WTC11 (cell line): Measurements from ENCODE around the gene SLC6A15. TPM values are rescaled to one million over a fixed set of nuclear protein-coding genes. Genes with fewer than 3 reads are reported as not detected.

Experiments
- ATAC-seq: fragments of 200-7000 bp; cut with Tn5 transposase; 2 replicates; pipeline ENCODE4 v1.10.0; 2021; ENCODE audit warnings: mild to moderate bottlenecking, moderate library complexity
- CTCF ChIA-PET: fragments of 300-600 bp; sonication (Branson Sonifier 250); formaldehyde crosslinking; loops from one replicate; lab custom pipeline; 2021; ENCODE audit warnings: antibody characterized with exemption; lab: Charles Lee
- POLR2A ChIA-PET: fragments of 350-600 bp; sonication (Branson Sonifier 250); formaldehyde crosslinking; loops from one replicate; lab custom pipeline; 2021; ENCODE audit warnings: antibody characterized with exemption; lab: Charles Lee
- DNase-seq: peaks from one replicate; pipeline ENCODE4 v3.0.0; 2021; ENCODE audit warnings: low spot score
- H3K27ac Mint-ChIP-seq: 2 replicates; pipeline ENCODE4 v1.8.0; 2021; ENCODE audit warnings: mixed read lengths
- H3K27me3 Mint-ChIP-seq: 2 replicates; pipeline ENCODE4 v1.8.0; 2021; ENCODE audit warnings: low read depth, mild to moderate bottlenecking, moderate library complexity, mixed read lengths
- H3K36me3 Mint-ChIP-seq: 2 replicates; pipeline ENCODE4 v1.8.0; 2021; ENCODE audit warnings: mixed read lengths
- H3K4me1 Mint-ChIP-seq: 2 replicates; pipeline ENCODE4 v1.8.0; 2022; ENCODE audit warnings: mixed read lengths
- H3K4me3 Mint-ChIP-seq: 2 replicates; pipeline ENCODE4 v1.8.0; 2021; ENCODE audit warnings: mild to moderate bottlenecking, moderate library complexity, mixed read lengths
- H3K9me3 Mint-ChIP-seq: 2 replicates; pipeline ENCODE4 v1.8.0; 2021; ENCODE audit warnings: mixed read lengths
- ATF1 ChIP-seq: sonication (generic); formaldehyde crosslinking; IDR thresholded peaks from 2 replicates; pipeline ENCODE4 v1.8.1; 2023; ENCODE audit warnings: mild to moderate bottlenecking, moderate library complexity, missing genetic modification reagents
- CBFB ChIP-seq: sonication (generic); formaldehyde crosslinking; IDR thresholded peaks from 2 replicates; pipeline ENCODE4 v1.8.1; 2022; ENCODE audit warnings: mild to moderate bottlenecking, low read depth, missing genetic modification reagents
- FOXJ3 ChIP-seq: sonication (generic); formaldehyde crosslinking; IDR thresholded peaks from 2 replicates; pipeline ENCODE4 v1.9.0; 2021; ENCODE audit warnings: missing genetic modification reagents, mild to moderate bottlenecking, borderline replicate concordance
- GTF2I ChIP-seq: fragments of 250-450 bp; sonication (Bioruptor Pico); conservative IDR thresholded peaks from 2 replicates; pipeline ENCODE4 v1.4.0; 2021; ENCODE audit warnings: mild to moderate bottlenecking
- JUN ChIP-seq: sonication (generic); formaldehyde crosslinking; IDR thresholded peaks from 2 replicates; pipeline ENCODE4 v1.8.0; 2023; ENCODE audit warnings: mild to moderate bottlenecking, missing genetic modification reagents
- KAT7 ChIP-seq: sonication (generic); formaldehyde crosslinking; IDR thresholded peaks from 2 replicates; pipeline ENCODE4 v1.8.1; 2023; ENCODE audit warnings: missing genetic modification reagents, mild to moderate bottlenecking, borderline replicate concordance
- OVOL2 ChIP-seq: fragments of 250-450 bp; sonication (Bioruptor Pico); IDR thresholded peaks from 2 replicates; pipeline ENCODE4 v1.9.0; 2021; ENCODE audit warnings: mild to moderate bottlenecking, borderline replicate concordance
- RELA ChIP-seq: sonication (generic); formaldehyde crosslinking; IDR thresholded peaks from 2 replicates; pipeline ENCODE4 v1.8.1; 2022; ENCODE audit warnings: missing genetic modification reagents, mild to moderate bottlenecking, borderline replicate concordance
- ZNF416 ChIP-seq: fragments of 250-450 bp; sonication (Bioruptor Pico); IDR thresholded peaks from 2 replicates; pipeline ENCODE4 v1.9.0; 2021; ENCODE audit warnings: mild to moderate bottlenecking, inconsistent platforms
- ZNF671 ChIP-seq: fragments of 250-450 bp; sonication (Bioruptor Pico); IDR thresholded peaks from 2 replicates; pipeline ENCODE4 v1.8.0; 2021; ENCODE audit warnings: mild to moderate bottlenecking
- total RNA-seq: library from RNA; stranded (reverse); gene quantifications from 3 replicates; pipeline ENCODE4 v1.2.3, GENCODE V29; 2021
- TF ChIP-seq, protein P1 (sequence below): sonication (generic); formaldehyde crosslinking; IDR thresholded peaks from 2 replicates; pipeline ENCODE4 v1.8.1; 2023; ENCODE audit warnings: mild to moderate bottlenecking, missing genetic modification reagents, moderate library complexity
- TF ChIP-seq, protein P2 (sequence below): sonication (generic); formaldehyde crosslinking; IDR thresholded peaks from 2 replicates; pipeline ENCODE4 v1.8.0; 2022; ENCODE audit warnings: mild to moderate bottlenecking, missing genetic modification reagents
- TF ChIP-seq, protein P3 (sequence below): sonication (generic); formaldehyde crosslinking; IDR thresholded peaks from 2 replicates; pipeline ENCODE4 v1.8.0; 2022; ENCODE audit warnings: missing genetic modification reagents
- TF ChIP-seq, protein P4 (sequence below): sonication (generic); formaldehyde crosslinking; conservative IDR thresholded peaks from 2 replicates; pipeline ENCODE4 v1.8.1; 2022; ENCODE audit warnings: mild to moderate bottlenecking, missing genetic modification reagents
- TF ChIP-seq, protein P5 (sequence below): sonication (generic); formaldehyde crosslinking; IDR thresholded peaks from 2 replicates; pipeline ENCODE4 v1.8.1; 2022; ENCODE audit warnings: low read depth, mild to moderate bottlenecking, moderate library complexity, missing genetic modification reagents, borderline replicate concordance
- TF ChIP-seq, protein P6 (sequence below): sonication (generic); formaldehyde crosslinking; IDR thresholded peaks from 2 replicates; pipeline ENCODE4 v1.8.0; 2022; ENCODE audit warnings: mild to moderate bottlenecking, missing genetic modification reagents
- TF ChIP-seq, protein P7 (sequence below): sonication (generic); formaldehyde crosslinking; IDR thresholded peaks from 2 replicates; pipeline ENCODE4 v1.8.1; 2023; ENCODE audit warnings: mild to moderate bottlenecking, missing genetic modification reagents
- TF ChIP-seq, protein P8 (sequence below): sonication (generic); formaldehyde crosslinking; IDR thresholded peaks from 2 replicates; pipeline ENCODE4 v1.8.1; 2022; ENCODE audit warnings: missing genetic modification reagents, borderline replicate concordance
- TF ChIP-seq, protein P9 (sequence below): sonication (generic); formaldehyde crosslinking; IDR thresholded peaks from 2 replicates; pipeline ENCODE4 v1.8.1; 2022; ENCODE audit warnings: mild to moderate bottlenecking, missing genetic modification reagents, moderate library complexity, borderline replicate concordance
- TF ChIP-seq, protein P10 (sequence below): sonication (generic); formaldehyde crosslinking; IDR thresholded peaks from 2 replicates; pipeline ENCODE4 v1.8.1; 2023; ENCODE audit warnings: mild to moderate bottlenecking, missing genetic modification reagents, moderate library complexity

Gene SLC6A15
- total RNA-seq, 1 experiment from 2014 or later = 27.0 TPM

DNA sequence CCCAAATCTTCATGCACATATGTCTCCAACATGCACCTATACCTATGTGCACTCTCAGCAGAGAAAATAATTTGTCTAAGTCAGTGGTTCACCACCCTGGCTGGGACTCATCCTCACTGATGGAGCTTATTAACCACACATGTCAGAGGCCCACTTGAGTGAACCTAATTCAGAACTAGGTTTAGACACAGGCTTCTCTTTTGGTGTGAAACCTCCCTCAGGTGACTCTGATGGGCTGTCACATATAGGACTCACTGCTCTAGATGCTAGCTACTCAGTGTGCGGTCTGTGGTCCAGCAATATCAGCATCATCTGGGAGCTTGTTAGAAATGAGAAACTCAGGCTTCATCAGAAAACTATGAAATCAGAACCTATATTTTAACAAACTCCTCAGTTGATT lies 85.7 kb downstream of the SLC6A15 start:
- Mint-ChIP-seq H3K4me1 (no peaks in the 10 kb centered on the region), H3K27me3 (no peaks in the 10 kb centered on the region), H3K9me3 (peaks cover 10% of the 10 kb centered on the region), H3K4me3 (no peak overlapping the region), H3K27ac (no peak overlapping the region), H3K36me3 (0 out of 2 replicates have a peak, but pooled peaks cover 2% of the 10 kb centered on the region)
- ATAC-seq = no peak
- DNase-seq = no peak
- TF ChIP-seq, protein P1, sequence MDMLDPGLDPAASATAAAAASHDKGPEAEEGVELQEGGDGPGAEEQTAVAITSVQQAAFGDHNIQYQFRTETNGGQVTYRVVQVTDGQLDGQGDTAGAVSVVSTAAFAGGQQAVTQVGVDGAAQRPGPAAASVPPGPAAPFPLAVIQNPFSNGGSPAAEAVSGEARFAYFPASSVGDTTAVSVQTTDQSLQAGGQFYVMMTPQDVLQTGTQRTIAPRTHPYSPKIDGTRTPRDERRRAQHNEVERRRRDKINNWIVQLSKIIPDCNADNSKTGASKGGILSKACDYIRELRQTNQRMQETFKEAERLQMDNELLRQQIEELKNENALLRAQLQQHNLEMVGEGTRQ (CRISPR knock-in tag) = no peak
- TF ChIP-seq, protein P2, sequence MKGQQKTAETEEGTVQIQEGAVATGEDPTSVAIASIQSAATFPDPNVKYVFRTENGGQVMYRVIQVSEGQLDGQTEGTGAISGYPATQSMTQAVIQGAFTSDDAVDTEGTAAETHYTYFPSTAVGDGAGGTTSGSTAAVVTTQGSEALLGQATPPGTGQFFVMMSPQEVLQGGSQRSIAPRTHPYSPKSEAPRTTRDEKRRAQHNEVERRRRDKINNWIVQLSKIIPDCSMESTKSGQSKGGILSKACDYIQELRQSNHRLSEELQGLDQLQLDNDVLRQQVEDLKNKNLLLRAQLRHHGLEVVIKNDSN (CRISPR knock-in tag) = no peak
- TF ChIP-seq JUN (CRISPR knock-in tag) = no peak
- TF ChIP-seq, protein P3, sequence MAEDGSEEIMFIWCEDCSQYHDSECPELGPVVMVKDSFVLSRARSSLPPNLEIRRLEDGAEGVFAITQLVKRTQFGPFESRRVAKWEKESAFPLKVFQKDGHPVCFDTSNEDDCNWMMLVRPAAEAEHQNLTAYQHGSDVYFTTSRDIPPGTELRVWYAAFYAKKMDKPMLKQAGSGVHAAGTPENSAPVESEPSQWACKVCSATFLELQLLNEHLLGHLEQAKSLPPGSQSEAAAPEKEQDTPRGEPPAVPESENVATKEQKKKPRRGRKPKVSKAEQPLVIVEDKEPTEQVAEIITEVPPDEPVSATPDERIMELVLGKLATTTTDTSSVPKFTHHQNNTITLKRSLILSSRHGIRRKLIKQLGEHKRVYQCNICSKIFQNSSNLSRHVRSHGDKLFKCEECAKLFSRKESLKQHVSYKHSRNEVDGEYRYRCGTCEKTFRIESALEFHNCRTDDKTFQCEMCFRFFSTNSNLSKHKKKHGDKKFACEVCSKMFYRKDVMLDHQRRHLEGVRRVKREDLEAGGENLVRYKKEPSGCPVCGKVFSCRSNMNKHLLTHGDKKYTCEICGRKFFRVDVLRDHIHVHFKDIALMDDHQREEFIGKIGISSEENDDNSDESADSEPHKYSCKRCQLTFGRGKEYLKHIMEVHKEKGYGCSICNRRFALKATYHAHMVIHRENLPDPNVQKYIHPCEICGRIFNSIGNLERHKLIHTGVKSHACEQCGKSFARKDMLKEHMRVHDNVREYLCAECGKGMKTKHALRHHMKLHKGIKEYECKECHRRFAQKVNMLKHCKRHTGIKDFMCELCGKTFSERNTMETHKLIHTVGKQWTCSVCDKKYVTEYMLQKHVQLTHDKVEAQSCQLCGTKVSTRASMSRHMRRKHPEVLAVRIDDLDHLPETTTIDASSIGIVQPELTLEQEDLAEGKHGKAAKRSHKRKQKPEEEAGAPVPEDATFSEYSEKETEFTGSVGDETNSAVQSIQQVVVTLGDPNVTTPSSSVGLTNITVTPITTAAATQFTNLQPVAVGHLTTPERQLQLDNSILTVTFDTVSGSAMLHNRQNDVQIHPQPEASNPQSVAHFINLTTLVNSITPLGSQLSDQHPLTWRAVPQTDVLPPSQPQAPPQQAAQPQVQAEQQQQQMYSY (CRISPR knock-in tag) = no peak
- TF ChIP-seq ATF1 (CRISPR knock-in tag) = no peak
- no peak for TF ChIP-seq OVOL2 (CRISPR knock-in tag)
- TF ChIP-seq, protein P4, sequence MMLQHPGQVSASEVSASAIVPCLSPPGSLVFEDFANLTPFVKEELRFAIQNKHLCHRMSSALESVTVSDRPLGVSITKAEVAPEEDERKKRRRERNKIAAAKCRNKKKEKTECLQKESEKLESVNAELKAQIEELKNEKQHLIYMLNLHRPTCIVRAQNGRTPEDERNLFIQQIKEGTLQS = no peak
- TF ChIP-seq, protein P5, sequence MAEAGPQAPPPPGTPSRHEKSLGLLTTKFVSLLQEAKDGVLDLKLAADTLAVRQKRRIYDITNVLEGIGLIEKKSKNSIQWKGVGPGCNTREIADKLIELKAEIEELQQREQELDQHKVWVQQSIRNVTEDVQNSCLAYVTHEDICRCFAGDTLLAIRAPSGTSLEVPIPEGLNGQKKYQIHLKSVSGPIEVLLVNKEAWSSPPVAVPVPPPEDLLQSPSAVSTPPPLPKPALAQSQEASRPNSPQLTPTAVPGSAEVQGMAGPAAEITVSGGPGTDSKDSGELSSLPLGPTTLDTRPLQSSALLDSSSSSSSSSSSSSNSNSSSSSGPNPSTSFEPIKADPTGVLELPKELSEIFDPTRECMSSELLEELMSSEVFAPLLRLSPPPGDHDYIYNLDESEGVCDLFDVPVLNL (CRISPR knock-in tag) = no peak
- no peak for TF ChIP-seq RELA (CRISPR knock-in tag)
- CTCF ChIA-PET = no interaction called here
- POLR2A ChIA-PET = no interaction called here

DNA sequence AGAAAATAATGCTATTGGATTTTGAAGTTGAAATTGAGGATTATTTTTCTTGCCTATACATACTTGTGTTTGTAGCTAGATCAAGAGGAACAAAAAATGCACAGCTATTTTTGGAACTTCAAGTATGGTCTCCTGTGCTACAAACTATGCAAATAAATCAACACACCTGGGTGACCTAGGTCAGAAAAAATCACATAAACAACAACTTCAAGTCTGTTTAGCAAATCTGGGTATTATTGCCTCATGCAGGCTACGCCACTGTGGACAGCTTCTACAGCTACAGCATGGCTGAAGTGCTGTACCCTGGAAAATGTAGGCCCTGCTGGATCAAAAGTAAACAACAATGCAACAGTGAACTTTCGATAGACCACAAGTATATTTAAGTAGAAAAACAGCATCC lies 87.5 kb downstream of the SLC6A15 start:
- TF ChIP-seq, protein P6, sequence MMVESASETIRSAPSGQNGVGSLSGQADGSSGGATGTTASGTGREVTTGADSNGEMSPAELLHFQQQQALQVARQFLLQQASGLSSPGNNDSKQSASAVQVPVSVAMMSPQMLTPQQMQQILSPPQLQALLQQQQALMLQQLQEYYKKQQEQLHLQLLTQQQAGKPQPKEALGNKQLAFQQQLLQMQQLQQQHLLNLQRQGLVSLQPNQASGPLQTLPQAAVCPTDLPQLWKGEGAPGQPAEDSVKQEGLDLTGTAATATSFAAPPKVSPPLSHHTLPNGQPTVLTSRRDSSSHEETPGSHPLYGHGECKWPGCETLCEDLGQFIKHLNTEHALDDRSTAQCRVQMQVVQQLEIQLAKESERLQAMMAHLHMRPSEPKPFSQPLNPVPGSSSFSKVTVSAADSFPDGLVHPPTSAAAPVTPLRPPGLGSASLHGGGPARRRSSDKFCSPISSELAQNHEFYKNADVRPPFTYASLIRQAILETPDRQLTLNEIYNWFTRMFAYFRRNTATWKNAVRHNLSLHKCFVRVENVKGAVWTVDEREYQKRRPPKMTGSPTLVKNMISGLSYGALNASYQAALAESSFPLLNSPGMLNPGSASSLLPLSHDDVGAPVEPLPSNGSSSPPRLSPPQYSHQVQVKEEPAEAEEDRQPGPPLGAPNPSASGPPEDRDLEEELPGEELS (CRISPR knock-in tag) = no peak
- no peak for TF ChIP-seq CBFB
- TF ChIP-seq, protein P7, sequence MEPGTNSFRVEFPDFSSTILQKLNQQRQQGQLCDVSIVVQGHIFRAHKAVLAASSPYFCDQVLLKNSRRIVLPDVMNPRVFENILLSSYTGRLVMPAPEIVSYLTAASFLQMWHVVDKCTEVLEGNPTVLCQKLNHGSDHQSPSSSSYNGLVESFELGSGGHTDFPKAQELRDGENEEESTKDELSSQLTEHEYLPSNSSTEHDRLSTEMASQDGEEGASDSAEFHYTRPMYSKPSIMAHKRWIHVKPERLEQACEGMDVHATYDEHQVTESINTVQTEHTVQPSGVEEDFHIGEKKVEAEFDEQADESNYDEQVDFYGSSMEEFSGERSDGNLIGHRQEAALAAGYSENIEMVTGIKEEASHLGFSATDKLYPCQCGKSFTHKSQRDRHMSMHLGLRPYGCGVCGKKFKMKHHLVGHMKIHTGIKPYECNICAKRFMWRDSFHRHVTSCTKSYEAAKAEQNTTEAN = no peak
- no peak for TF ChIP-seq ZNF671 (CRISPR knock-in tag)
- no peak for TF ChIP-seq KAT7 (CRISPR knock-in tag)
- no peak for TF ChIP-seq JUN (CRISPR knock-in tag)
- no peak for TF ChIP-seq FOXJ3 (CRISPR knock-in tag)
- no peak for TF ChIP-seq GTF2I (CRISPR knock-in tag)
- TF ChIP-seq ZNF416 (CRISPR knock-in tag) = no peak
- TF ChIP-seq, protein P8, sequence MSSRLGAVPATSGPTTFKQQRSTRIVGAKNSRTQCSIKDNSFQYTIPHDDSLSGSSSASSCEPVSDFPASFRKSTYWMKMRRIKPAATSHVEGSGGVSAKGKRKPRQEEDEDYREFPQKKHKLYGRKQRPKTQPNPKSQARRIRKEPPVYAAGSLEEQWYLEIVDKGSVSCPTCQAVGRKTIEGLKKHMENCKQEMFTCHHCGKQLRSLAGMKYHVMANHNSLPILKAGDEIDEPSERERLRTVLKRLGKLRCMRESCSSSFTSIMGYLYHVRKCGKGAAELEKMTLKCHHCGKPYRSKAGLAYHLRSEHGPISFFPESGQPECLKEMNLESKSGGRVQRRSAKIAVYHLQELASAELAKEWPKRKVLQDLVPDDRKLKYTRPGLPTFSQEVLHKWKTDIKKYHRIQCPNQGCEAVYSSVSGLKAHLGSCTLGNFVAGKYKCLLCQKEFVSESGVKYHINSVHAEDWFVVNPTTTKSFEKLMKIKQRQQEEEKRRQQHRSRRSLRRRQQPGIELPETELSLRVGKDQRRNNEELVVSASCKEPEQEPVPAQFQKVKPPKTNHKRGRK (CRISPR knock-in tag) = no peak
- TF ChIP-seq, protein P9, sequence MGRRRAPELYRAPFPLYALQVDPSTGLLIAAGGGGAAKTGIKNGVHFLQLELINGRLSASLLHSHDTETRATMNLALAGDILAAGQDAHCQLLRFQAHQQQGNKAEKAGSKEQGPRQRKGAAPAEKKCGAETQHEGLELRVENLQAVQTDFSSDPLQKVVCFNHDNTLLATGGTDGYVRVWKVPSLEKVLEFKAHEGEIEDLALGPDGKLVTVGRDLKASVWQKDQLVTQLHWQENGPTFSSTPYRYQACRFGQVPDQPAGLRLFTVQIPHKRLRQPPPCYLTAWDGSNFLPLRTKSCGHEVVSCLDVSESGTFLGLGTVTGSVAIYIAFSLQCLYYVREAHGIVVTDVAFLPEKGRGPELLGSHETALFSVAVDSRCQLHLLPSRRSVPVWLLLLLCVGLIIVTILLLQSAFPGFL (CRISPR knock-in tag) = no peak
- TF ChIP-seq, protein P10, sequence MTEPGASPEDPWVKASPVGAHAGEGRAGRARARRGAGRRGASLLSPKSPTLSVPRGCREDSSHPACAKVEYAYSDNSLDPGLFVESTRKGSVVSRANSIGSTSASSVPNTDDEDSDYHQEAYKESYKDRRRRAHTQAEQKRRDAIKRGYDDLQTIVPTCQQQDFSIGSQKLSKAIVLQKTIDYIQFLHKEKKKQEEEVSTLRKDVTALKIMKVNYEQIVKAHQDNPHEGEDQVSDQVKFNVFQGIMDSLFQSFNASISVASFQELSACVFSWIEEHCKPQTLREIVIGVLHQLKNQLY (CRISPR knock-in tag) = no peak
- peaks cover 10% of the 10 kb centered on the region for H3K9me3 Mint-ChIP-seq
- ATAC-seq = no peak

More for the DNA sequence above, 87.5 kb downstream of the SLC6A15 start:
- ChIA-PET CTCF (no interaction called here), POLR2A (no interaction called here)
- no peaks in the 10 kb centered on the region for H3K27me3 Mint-ChIP-seq
- H3K4me3 Mint-ChIP-seq = no peak overlapping the region
- H3K36me3 Mint-ChIP-seq = 0 out of 2 replicates have a peak, but pooled peaks cover 2% of the 10 kb centered on the region
- DNase-seq = no peak
- H3K4me1 Mint-ChIP-seq = no peaks in the 10 kb centered on the region
- H3K27ac Mint-ChIP-seq = no peak overlapping the region
